HG03457 (cell line): ENCODE measurements around the gene MAPK13.
A peak's percentile ranks its signal among the peaks of the same experiment; 100 is the strongest.
"Not testable (repeated sequence)": the region's sequence is repeated elsewhere in the genome, so short reads cannot be mapped to it uniquely, and the experiment has no call there.

Experiments
- ATAC-seq: cut with Tn5 transposase; IDR thresholded peaks from one replicate; pipeline ENCODE4 v1.9.1; 2021; ENCODE audit warnings: moderate number of reproducible peaks; ENCODE audit not compliant: unreplicated experiment

Gene MAPK13

GRCh38 chr6:36126553-36127458, 3.5 kb upstream of the MAPK13 start:
- ATAC-seq: no peak

GRCh38 chr6:36127462-36128016, 2.8 kb upstream of the MAPK13 start:
- no peak for ATAC-seq

GRCh38 chr6:36128073-36128472, 2.2 kb upstream of the MAPK13 start:
- no peak for ATAC-seq

GRCh38 chr6:36128793-36129192, 1.5 kb upstream of the MAPK13 start:
- no peak for ATAC-seq

- not testable (repeated sequence) for ATAC-seq
These were observed 979 bp upstream of the MAPK13 start for GRCh38 chr6:36129334-36129733.

GRCh38 chr6:36130667-36131510, 576 bp downstream of the MAPK13 start:
- ATAC-seq: no peak

- peak; percentile 82 for ATAC-seq
These were observed 1.4 kb downstream of the MAPK13 start for GRCh38 chr6:36131511-36132245.

- no peak for ATAC-seq
These were observed 2.1 kb downstream of the MAPK13 start for GRCh38 chr6:36132246-36132895.

GRCh38 chr6:36133148-36133547, 2.8 kb downstream of the MAPK13 start:
- ATAC-seq: no peak

- no peak for ATAC-seq
These were observed 3.6 kb downstream of the MAPK13 start for GRCh38 chr6:36133912-36134311.

GRCh38 chr6:36135053-36135731, 4.9 kb downstream of the MAPK13 start:
- ATAC-seq: no peak

GRCh38 chr6:36136034-36136433, 5.7 kb downstream of the MAPK13 start:
- no peak for ATAC-seq

GRCh38 chr6:36136551-36136950, 6.2 kb downstream of the MAPK13 start:
- no peak for ATAC-seq

GRCh38 chr6:36138667-36139066, 8.4 kb downstream of the MAPK13 start:
- ATAC-seq: no peak

GRCh38 chr6:36139431-36139830, 9.1 kb downstream of the MAPK13 start:
- ATAC-seq: no peak

GRCh38 chr6:36139991-36140710, 9.8 kb downstream of the MAPK13 start:
- no peak for ATAC-seq

GRCh38 chr6:36141091-36141490, 10.8 kb downstream of the MAPK13 start:
- ATAC-seq: no peak

- ATAC-seq: no peak
These were observed 11.6 kb downstream of the MAPK13 start for GRCh38 chr6:36141961-36142360.
